NCI-H748 treated with DMSO at 0.1 percent for 48 hours (cell line): ENCODE data around the gene RANBP10.

Source experiments
- DNase-seq: peaks from one replicate; lab custom pipeline; 2025; lab: John Stamatoyannopoulos, UW

The RANBP10 gene

DNA sequence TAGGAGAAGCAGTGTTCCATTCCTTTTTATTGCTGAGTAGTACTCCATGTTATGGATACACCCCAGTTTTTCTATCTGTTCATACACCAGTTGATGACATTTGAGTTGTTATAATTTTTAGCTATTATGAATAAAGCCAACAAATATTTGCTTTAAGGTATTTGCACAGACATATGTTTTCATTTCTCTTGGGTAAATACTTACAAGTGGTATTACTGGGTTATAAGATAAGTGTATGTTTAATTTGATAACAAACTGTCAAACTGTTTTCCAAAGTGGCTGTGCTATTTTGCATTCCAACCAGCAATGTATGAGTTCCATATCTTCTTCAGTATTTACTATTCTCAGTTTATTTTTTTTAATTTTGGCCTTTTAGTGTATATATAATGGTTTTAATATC is 59.5 kb downstream of the RANBP10 start:
- no peak for DNase-seq

DNA sequence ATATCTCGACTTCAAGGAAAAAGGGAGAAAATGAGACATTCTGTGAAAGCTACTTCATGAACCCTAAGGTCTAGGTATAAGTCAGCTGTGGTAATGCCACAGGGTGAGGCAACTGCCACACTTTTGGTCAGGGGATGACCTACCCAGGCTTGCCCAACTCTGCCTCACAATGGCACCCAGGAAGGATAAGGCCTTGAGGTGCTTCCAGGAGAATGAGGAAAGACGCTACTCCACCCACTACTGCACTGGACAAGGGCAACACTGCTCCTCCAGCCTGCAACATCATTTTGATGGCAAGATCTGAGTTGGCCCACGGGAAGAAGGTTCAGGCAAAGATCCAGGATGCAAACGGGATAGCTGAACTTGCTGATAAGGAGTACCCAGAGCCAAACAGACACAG is 65.2 kb downstream of the RANBP10 start:
- DNase-seq = no peak

DNA sequence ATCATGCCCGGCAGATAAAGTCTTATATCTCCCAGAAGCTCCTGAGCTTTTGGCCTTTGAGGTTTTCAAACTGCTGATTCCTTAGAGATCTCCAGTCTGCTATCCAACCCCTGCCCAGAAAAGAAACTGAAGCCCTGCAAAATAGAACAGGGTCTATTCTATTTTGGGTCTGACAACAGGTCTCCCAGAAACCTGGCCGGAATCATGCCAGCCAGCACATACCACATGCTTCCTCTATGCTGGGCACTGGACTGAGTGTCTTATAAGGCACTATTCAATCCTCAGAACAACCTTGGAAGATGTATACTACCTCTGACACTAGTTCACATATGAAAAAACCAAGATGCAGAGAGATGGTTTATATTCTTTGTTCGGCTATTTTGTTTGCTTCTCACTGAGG is 66.0 kb downstream of the RANBP10 start:
- no peak for DNase-seq

DNA sequence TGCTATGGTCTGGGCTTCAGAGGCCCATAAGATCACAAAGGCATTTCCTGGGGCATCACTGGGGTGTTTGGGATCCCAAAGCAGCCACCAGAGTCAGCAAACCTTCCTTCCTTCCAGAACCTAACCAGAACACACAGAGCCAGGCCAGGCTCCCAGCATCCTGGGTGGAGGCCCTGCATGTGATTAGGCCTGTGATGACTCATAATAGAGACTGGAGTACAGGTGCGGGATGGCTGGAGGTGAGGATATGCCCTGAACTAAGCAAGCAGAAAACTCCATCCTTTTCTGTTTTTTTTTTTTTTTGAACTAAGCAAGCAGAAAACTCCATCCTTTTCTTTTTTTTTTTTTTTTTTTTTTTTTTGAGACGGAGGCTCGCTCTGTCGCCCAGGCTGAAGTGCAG is 69.5 kb downstream of the RANBP10 start:
- DNase-seq = no peak

DNA sequence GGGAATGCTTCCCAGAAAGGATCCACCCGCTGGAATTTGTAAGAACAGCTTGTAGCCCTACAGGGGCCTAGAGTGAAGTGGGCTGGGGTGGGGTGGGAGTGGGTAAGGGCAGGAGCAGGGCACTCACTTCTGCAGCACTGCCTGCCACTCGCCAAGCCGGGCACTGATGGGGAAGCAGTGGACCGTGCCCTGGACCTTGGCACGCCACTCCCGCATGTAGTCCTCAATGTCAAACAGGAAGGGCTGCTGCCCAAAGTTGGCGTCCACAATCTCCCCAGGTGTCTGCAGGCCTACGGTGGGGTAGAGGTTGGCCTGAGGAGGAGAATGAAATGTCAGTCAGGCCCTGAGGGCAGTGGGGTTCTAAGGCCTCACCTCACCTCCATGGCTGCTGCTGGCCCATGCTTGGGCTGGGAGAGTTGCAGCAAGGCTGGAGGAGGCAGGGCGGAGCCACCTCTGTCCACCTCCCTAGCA is 71.6 kb downstream of the RANBP10 start:
- no peak for DNase-seq

DNA sequence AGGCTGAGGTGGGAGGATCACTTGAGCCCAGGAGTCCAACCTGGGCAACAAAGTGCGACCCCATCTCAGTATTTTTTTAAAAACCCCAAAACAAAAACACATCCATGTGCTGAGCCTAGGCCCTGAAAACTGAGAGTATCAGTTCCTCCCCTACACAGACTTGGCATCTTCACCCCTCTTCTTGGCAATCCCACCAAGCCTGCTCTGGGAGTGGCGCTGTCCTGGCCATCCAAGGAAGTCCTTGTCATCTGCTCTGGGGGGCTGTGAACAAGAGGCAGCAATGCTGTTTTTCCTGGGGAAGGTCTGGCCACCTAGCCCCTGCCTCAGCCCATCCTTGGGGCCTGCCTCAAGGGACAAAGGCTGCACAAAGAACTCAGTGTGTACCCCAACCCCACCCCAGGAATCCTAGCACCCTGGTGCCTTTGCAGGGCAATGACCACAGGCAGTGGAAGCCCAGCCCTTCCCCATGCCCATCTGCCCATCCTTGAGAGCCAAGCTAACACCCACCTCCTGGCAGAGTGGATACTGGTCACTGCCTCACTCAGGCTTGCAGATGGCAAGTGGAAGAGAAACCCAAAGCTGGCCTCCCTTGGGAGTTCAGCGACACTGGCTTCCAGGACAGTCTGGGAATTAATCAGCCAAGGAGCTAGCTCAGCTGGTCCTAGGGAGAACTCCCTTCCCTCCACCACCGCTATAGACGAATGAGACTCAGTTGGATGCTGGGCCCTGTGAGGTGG is 72.5 kb downstream of the RANBP10 start:
- no peak for DNase-seq

DNA sequence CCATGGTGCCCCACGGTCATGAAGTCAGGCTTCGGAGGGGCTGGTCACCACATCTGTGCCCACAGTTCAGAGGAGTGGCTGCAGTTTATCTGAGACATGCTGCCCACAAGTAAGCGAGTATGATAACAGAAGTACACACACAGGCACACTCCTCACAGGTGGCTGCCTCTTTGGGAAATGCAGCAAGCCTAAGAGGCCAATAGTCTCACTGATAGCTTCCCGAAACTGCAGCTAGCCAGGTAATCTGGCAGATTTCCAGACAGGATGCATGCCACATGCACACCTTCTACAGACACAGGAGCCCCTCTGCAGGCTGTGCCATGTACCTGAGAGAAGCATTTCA is 74.6 kb downstream of the RANBP10 start:
- DNase-seq = no peak

DNA sequence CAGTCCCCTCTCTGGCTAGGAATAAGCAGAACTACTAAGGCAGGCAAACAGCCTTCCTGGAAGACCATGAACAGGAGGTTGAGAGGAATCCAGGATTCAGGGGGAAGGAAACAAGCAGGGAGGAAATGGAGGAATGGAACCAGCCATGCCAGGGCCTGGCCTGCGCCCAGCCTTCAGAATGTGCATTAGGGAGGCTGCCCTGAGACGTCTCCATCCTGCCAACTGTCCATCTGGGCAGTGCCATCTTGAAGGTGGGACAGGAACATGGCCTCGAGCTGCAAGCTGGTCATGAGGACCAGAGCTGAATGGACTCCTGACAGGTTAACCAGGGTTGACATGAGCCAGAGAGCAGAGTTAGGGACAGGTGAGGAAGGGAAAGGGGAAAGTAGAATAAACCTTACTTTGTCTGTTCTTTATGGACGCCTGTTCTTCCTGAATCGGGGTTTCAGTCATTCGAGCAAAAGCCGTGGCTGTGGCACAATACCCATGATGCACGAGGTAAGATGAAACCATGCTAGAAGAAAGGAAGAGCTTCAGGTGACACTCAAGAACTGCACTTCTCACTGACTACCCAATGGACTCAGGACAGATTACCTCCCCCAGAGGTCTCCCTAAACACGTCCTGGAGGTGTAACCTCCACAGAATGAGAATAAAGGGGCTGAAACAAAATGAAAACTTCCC is 75.1 kb downstream of the RANBP10 start:
- no peak for DNase-seq

DNA sequence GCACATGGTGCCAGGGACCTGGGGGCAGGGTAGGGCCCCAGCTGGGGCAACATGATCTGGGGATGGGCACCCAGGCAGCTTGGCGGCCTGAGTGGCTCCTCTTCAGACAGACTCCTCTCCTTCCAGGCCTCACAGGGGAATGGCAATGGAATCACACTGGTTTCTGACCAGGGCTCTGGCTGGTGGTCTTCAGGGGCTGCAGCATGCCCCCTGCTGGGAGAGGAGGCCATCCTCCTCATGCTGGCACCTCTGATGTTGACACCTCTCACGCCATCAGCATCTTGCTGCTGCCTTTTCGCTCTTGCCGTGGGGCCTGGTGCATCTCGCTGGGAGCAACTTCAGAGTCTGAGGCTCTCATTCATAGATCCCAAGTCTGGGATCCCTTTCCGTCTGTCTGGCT is 76.0 kb downstream of the RANBP10 start:
- DNase-seq = no peak

DNA sequence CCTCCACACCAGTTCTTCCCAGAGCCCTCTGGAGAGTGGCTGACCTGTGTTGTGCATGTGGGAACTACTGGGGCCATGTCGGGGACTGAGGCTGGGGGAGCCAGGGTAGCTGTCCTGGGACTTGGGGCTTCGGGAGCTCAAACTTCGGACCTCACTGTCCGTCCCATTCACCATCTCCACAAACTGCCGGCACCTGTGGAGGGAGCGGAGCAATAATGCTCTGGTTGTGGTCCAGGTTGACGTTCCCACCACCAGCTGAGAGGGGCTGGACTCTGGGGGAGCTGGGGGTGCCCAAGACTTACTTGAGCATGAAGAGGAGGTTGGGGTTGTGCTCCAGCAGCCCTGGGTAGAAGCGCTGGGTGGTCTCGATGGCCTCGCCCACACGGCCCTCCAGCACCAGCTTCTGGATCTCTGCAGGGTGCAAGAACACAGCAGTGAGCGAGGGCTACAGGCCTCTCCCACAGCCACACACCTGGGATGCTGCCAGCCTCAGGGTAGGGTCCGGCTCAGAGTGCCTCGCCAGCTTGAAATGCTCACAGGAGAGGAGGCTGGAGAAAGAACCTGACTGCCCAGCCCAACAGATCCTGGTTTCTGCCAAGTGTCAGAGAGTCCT is 76.6 kb downstream of the RANBP10 start:
- no peak for DNase-seq

DNA sequence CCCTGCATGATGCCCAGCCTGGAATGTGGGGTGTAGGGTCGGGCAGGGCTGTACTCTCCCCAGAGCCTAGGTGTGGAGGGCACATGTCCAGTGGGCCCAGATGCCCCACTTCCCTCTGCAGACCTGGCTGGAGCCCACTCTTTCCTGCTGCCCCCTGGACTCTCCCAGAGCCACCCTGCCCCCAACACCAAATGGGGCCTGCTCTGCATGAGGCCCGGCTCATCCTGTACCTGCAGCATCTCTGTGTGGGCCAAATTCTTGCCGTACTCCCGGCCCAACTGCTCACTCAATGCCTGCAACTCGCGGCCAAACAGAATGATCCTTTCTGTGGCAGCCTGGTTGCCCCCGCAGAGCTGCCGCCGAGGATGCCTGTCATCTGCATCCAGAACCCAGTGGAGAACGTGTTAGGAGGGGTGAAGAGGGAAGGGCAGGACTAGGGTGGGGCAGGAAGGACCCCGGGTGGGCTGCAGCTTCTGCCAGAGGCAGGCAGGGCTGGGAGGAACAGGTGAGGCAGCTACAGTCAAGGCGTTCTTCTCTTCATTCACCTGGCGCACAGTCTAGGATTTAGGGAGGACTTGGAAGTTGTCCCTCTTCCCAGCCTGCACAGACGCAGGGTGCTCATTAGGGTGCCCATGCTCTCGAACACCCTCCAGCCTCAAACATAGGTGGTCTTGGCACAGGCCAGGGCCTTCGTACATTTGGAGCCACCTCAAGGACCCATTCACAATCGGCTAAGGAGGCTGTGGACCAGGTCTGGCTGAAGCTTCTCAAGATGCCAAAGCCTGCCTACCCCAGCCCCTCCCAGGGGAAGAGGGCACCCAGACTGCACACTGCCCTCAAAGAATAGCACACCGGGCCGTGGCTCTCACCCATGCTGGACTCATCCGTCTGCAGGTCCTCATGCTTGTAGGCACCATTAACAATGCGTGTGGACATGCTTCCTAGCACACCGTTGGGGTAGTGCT is 78.6 kb downstream of the RANBP10 start:
- no peak for DNase-seq

DNA sequence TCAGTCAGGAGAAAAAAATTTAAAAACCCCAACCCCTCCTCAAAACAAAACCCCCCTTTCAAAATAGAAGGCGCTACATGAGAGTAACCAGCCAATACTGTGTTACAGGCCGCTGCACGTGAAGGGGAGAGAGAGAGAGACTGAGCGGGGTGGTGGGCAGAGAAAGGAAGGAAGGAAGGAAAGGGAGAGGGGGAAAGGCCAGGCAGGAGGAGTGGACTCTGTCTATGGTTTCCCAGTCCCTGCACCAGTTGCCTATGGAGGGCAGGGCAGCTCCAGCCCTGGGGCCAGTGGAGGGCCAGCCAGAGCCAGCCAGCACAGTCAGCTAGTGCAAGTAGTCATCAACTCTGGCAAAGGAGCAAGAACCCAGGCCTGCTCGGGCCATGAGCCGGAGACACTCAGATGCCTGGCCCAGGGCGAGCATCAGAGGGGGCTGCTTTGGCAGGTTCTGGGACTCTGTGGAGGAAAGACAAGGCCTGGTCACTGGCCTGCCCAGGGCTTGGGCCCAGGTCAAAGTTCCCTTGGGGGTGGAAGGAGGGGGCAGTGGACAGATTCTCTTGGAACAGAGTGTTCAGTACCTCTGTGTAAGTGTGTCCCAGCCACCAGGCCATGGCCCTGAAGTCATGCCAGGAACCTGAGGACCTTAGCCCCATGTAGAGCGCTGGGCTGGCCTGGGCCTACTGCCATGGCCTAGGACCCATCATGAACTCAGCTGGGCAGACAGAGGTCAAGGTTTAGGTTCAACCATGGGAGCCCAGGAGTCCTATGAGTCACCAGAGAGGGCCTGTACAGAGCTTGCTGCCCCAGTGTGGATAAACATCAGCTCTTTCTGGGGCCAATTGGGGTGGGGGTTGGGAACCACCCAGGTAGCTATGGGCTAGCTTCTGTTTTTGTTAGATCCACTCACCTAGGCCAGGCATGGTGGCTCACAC is 80.0 kb downstream of the RANBP10 start:
- DNase-seq = no peak

DNA sequence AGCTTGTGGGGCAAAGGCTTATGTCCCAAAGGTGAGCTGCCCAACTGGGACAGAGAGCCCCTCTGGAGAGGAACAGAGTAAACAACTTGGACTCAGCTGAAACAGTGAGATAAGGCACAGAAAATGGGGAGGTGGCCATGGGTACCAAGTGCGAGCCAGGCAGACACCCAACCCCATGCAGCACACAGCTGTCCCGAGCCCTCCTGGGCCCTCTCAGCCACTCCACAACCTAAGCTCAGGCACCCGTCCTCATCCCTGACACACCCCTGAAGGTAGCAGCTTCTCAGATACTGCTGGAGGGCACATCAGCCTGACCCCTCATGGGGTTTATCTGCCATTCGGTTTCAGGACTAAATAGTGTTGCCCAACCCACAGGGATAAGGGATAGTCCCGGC is 82.5 kb downstream of the RANBP10 start:
- DNase-seq = no peak

DNA sequence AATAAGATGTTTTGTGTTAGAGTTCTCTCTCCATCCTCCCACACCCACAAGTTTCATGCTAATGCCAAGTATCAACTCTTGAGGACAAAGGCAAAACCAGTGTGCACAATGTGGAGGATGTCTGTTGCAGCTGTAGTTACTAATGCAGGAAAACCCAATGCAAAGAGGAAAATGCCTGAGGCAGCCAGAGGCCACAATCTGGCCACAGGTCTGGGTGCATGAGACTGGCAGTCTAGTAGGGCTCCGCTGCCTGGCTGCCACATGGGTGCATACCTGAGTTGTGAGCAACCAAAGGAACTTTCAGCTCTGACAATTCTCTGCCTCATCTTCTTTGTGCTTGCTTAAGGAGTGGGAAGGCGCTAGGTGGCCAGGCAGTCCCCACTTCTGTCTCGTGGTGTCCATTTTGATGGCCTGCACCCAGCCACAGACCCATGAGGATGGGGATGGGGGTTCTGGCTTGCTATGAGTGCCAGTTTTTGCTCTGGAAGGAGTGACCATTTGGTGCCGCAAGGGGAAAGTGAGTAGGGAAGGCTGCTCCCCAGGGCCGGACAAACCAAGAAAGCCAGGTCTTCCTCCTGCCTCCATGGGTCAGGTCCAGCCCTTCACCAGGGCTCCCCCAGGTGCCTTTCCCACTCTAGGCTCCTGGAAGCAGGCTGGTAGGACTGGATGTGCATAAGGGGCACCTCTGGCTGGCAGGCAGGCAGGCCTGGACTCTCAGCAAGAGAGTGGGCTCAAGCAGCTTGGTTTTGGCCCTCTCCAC is 83.0 kb downstream of the RANBP10 start:
- no peak for DNase-seq

DNA sequence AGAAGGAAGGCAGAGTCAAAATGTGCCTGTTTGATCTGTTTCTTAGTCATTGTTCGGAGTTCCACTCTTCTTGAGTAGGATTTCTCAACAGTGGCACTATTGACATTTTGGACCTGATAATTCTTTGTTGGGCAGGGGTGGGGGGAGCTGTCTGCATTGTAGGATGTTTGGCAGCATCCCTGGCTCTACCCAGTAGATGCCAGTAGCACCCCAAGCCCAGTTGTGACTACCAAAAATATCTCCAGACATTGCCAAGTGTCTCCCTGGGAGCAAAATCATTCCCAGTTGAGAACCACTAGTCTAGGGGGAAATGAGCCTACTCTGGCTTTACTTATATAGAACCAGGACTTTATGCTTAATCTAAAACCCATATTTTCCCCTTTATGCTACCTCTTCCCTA is 86.1 kb downstream of the RANBP10 start:
- DNase-seq = no peak

DNA sequence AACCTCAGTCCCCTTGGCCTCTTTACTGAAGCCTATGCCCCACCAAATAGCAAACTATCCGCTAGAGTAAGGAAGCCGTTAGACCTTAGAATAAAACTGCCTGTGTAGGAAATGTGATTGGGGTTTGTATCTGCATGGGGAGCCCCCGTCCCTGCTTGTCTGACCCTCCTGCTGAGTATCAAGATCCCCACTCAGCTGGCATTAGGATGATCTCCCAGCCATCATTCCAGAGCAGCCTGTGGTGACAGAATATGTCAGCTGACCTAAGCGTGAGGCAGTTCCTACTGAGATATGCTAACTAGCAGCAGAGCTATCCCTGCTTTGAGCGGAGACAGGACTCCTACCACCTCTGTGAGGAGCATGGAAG is 86.6 kb downstream of the RANBP10 start:
- no peak for DNase-seq

DNA sequence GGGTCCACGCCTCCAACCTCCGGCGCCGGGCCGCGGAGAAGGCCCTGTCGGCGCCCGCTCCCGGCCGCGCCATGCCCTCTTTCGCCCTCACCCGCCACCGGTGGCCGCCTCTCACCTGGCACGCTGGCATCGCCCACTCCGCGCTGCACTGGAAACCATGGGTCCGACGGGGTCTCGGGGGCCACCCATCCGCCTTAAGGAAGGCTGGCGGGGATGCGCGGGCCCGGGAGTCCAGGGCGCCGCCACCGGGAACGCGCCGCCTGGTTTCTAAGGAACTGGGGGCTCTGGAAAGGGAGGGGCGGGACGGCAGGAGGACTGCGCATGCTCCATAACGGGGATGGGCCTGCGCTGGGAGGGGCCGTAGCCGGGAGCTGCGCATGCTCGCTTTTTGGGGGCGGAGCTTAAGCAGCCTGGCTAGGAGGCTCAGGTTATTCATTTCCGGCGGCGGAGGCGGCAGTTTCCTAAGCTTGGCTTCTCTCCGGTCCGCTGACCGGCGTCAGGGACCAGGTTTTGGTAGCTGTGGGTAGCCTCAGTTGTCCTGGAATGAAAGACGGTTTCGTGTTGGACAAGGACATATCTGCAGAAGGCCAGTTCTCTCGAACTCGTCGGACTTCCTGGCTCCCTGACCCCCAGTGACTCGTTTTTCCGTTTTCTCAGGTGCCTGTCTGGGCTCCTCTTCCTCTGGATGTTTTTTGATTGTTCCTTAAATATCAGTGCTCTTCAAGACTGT is 87.1 kb downstream of the RANBP10 start, which contains the start of gene GFOD2:
Gene GFOD2 (minus strand): TSS at position 269 of the 730 bp plus-strand sequence. CDS start 33,601 bp downstream, outside the sequence.
- peak; percentile 69 for DNase-seq

DNA sequence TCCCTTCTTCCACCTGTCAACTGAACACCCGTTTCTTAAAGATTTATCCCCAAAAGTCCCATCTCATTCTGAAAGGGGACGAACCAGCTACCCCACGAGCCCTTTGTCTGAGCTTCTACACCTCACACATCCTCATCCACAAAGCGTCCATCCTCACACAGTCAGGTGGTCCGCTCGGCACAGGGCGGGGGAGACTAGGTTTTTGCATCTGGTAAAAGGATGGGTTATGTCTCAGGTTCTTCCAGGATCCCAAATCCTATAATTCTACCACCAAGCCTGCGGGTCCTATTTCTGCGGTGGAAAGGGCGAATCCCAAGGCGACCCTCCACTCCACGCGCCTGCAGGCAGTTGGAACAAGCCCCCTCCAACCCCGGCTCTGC is 87.7 kb downstream of the RANBP10 start:
- DNase-seq = no peak

DNA sequence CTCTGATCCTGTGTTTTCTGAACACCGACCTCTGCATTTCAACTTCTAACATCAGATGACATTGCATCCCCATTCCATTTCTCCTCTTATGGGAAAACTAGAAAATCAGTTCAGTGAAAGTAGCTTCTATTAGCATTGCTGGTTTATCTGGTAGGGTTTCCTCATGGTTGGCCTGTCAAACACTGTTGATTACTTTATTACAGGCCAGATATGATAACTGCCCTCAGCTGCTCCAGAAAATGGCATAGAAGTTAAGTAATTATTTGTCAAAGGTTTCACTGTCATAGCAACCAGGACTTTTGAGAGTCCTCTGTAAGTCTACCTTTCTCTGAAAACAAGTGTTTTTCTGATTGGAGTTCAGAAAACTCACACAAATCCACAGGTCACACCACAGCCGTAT is 90.3 kb downstream of the RANBP10 start:
- no peak for DNase-seq

DNA sequence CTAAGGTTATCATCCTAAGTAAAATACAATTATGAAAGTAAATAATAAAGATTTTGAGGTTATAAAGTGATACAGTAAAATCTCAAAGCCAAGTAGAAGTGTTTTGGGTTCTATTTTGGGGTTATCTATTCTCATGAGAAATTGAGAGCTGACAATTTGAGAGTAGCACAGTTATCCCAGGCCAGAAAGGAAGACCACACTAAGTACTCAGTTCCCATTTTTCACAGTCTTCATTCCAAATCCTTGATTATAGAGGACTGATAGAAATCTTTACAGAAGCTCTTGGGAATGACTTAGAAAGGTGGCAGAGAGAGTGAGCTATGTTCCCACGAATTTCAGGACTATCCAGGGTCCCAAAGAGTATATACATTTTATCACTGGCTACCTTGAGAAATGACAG is 91.8 kb downstream of the RANBP10 start:
- no peak for DNase-seq
